Brain microvascular endothelial cell (primary cell): ENCODE results near the gene OR2V1.
"Not testable (repeated sequence)": the region's sequence is repeated elsewhere in the genome, so short reads cannot be mapped to it uniquely, and the experiment has no call there.

ENCODE experiments used
- DNase-seq: peaks from one replicate; pipeline ENCODE4 v3.0.0-alpha.2; 2020
- H3K27ac ChIP-seq: fragments of 250-450 bp; sonication (Bioruptor Pico); 2 replicates; pipeline ENCODE4 v1.5.1; 2020; ENCODE audit warnings: mild to moderate bottlenecking, moderate library complexity
- H3K27me3 ChIP-seq: fragments of 250-450 bp; sonication (Bioruptor Pico); replicated peaks from 2 replicates; pipeline ENCODE4 v1.5.1; 2020; ENCODE audit warnings: mild to moderate bottlenecking
- H3K36me3 ChIP-seq: fragments of 250-450 bp; sonication (Bioruptor Pico); replicated peaks from 2 replicates; pipeline ENCODE4 v1.5.1; 2020; ENCODE audit warnings: mild to moderate bottlenecking
- H3K4me3 ChIP-seq: 2 replicates; pipeline ENCODE4 v1.5.1; 2011; ENCODE audit warnings: low read depth, mild to moderate bottlenecking, control low read depth, low read length, moderate library complexity
- CTCF ChIP-seq: IDR thresholded peaks from 2 replicates; pipeline ENCODE4 v1.5.1; 2011; ENCODE audit warnings: low read depth, mild to moderate bottlenecking, moderate library complexity, low read length, control low read depth, inconsistent platforms; ENCODE audit errors: missing control alignments
- in situ Hi-C: cut with HindIII; loops from 2 replicates; pipeline ENCODE4 v1.10.0; 2017; ENCODE audit warnings: low sequenced_read_pairs, low pct_ligation_motif_present

The OR2V1 gene

GRCh38 chr5:181111010-181111409 lies 20.0 kb downstream of the OR2V1 start:
- TF ChIP-seq CTCF: no peak
- Histone ChIP-seq H3K36me3 (no peaks in the 10 kb centered on the region), H3K27me3 (peaks cover 9% of the 10 kb centered on the region), H3K4me3 (no peak overlapping the region), H3K27ac (no peak overlapping the region)
- in situ Hi-C loops: no loop called here
- DNase-seq: no peak

DNA sequence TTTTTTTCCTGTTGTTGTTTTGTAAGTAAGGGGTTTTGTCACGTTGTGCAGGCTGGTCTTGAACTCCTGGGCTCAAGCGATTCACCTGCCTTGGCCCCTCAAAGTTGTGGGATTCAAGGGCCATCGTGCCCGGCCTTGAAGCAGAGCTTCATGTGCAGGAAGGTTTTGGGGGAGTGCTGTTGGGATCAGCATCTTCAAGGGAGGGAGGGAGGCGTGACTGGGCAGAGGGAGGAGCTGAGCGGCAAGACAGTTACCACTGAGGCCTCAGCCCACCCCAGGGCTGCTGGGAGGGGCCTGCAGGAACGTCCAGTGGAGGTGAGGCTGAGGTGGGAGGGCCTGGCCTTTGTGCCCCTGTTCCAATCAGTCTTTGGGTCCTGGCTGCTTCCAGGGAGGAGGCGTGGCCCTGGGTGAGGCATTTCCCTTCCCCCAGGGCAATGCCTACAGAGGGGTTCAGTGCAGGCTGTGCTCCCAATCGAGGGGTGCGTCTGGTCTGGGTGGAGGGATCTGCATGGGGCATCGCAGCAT lies 21.4 kb downstream of the OR2V1 start:
- no peak for TF ChIP-seq CTCF
- DNase-seq: no peak
- Histone ChIP-seq H3K27ac (no peak overlapping the region), H3K36me3 (no peaks in the 10 kb centered on the region), H3K4me3 (no peak overlapping the region), H3K27me3 (peaks cover 5% of the 10 kb centered on the region)
- in situ Hi-C loops: no loop called here

- H3K27ac ChIP-seq: no peak overlapping the region
- in situ Hi-C loops: no loop called here
- DNase-seq: no peak
- no peaks in the 10 kb centered on the region for H3K27me3 ChIP-seq
- H3K4me3 ChIP-seq: no peak overlapping the region
- no peaks in the 10 kb centered on the region for H3K36me3 ChIP-seq
- no peak for TF ChIP-seq CTCF
These were observed 22.3 kb downstream of the OR2V1 start for GRCh38 chr5:181108578-181109165.

DNA sequence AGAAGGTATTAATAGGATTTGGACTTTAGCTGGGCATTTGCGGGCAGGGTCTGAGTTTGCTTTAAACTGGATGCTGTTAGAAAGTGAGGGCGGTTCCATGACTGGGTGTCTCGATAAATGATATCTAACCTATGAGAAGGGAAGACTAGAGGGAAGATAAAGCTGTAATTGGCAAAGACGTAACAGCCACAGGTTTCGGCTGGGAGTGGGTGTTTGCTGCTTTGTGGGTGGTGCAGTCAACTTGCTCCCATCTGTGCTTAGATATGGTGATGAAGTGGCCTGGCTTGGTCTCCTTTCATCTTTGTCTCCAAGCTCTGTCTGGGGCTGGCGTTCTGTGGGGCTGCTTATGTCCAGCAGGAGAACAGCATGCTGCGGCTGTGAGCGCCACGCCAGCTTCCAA lies 23.3 kb downstream of the OR2V1 start:
- no peak for DNase-seq
- in situ Hi-C loops: no loop called here
- TF ChIP-seq CTCF: no peak
- Histone ChIP-seq H3K27ac (no peak overlapping the region), H3K36me3 (no peaks in the 10 kb centered on the region), H3K4me3 (no peak overlapping the region), H3K27me3 (no peaks in the 10 kb centered on the region)

DNA sequence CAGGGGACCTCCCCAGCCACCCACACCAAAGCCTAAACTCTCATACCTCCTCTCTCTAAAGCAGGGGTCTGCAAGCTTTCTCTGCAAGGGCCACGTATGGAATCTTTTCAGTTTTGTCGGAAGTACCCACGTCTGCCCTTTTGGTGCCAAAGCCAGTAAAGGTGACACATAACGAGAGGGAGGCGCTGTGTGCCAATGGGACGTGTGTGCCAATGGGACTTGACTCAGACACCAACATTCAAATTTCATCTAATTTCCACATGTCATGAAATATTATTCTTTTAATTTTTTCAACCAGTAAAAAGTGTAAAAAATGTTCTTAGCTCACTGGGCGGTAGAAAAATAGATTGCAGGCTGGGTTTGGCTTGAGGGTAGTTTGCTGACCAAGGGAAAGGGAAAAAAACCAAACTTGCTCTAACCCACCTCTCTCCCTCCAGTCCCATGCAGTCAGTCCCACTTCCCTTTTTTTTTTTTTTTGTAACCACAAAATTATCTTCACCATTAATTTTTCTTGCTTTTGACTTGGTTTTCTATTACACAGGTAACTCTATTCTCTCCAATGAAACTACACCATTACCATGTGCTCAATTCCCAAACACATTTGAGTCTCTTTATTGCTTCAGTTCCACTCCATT lies 25.5 kb downstream of the OR2V1 start:
- in situ Hi-C loops: no loop called here
- Histone ChIP-seq H3K36me3 (no peaks in the 10 kb centered on the region), H3K27ac (no peak overlapping the region), H3K4me3 (no peak overlapping the region), H3K27me3 (no peaks in the 10 kb centered on the region)
- TF ChIP-seq CTCF: no peak
- DNase-seq: no peak

DNA sequence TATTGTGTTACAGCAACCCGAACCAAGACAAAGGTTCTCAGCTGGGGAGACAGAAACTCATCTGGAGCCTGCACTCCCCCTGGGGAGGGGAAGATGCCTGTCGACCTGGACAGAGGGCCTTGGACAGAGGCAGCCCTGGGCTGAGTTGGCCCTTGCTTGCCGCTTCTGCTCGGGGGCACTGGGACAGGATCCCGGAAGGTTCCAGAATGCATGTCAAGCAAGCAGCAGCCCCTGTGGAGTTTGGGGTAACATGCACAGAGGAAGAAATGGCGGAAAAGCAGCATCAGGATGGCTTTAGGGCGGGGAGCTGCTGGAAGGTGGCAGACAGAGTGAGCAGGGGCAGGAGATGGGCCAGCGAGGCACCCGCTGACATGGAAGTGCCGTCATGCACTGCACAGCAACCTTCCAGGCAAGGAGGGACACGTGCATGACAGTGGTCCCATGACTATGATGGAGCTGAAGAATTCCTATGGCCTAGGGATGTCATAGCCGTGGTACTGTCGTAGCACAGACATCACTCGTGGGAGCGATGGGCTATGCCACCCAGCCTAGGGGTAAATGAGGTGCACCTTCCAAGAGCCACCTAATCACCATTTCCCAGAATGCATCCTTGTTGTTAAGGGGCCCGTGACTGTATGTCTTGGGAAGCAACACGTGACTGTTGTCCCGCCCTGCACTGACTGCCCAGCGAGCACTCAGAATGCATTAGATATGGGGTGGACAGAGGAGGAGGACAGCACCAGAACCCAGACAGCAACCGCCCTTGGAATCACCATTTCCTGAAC lies 26.2 kb downstream of the OR2V1 start:
- H3K36me3 ChIP-seq, H3K4me3 ChIP-seq, H3K27ac ChIP-seq, DNase-seq, in situ Hi-C loops, H3K27me3 ChIP-seq: not testable (repeated sequence)

- H3K36me3 ChIP-seq, in situ Hi-C loops, H3K4me3 ChIP-seq, H3K27me3 ChIP-seq, DNase-seq, H3K27ac ChIP-seq: not testable (repeated sequence)
These were observed 26.8 kb downstream of the OR2V1 start for GRCh38 chr5:181104259-181104568.

DNA sequence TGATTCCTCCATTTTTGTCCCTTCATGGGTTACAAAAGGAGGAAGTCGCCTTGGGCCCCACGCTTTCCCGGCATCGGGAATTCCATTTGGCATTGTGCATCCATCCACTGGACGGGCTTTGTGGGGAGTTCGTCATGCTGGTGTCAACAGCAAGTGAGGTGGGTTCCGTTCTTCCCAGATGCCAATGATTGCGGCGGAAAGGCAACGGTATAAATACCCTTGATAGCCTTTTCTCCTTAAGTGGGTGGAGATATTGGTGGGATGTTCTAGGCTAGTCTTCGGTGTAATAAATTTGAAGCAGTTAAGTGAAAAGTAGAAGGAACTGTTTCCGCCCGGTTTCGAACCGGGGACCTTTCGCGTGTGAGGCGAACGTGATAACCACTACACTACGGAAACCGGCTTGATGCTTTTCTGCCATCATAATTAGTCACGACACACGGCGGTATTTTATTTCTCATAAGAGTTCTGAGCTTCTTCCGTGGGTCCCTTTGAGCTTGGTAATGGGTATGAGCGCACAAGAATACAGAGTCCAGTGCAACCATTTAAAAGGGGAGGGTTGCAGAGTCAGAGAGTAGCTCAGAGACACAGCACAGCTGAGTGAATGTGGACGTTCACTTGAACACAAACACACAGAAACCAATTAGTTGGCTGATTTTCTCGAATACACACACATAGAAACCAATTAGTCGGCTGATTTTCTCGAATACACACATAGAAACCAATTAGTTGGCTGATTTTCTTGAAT lies 28.9 kb downstream of the OR2V1 start:
- H3K4me3 ChIP-seq, H3K27ac ChIP-seq, in situ Hi-C loops, H3K27me3 ChIP-seq, DNase-seq, H3K36me3 ChIP-seq: not testable (repeated sequence)
